A673 (cell line): ENCODE measurements around the gene OPTC. TPM values are rescaled to one million over a fixed set of nuclear protein-coding genes. Genes with fewer than 3 reads are reported as not detected.

Source experiments
- BruUV-seq: library from RNA; stranded (reverse); fragments of 400-500 nt; replicated peaks from 2 replicates; lab custom pipeline; 2021; lab: Mats Ljungman, UMichigan
- CTCF ChIA-PET: fragments of 300-600 bp; sonication (Branson Sonifier 250); formaldehyde crosslinking; loops from one replicate; lab custom pipeline; 2022; ENCODE audit warnings: antibody characterized with exemption; lab: Charles Lee
- POLR2A ChIA-PET: fragments of 300-600 bp; sonication (Branson Sonifier 250); formaldehyde crosslinking; loops from one replicate; lab custom pipeline; 2022; ENCODE audit warnings: antibody characterized with exemption; ENCODE audit not compliant: low non-redundant PET; lab: Charles Lee
- DNase-seq: peaks from one replicate; pipeline ENCODE4 v3.0.0-alpha.2; 2015; ENCODE audit warnings: low spot score
- H3K27ac ChIP-seq: fragments of 200-600 bp; sonication (generic); 2 replicates; pipeline ENCODE4 v1.5.1; 2016; ENCODE audit warnings: mixed run types, low read depth, mild to moderate bottlenecking, mixed read lengths, antibody characterized with exemption, low read length; ENCODE audit not compliant: poor library complexity, severe bottlenecking
- H3K27me3 ChIP-seq: fragments of 200-600 bp; sonication (generic); replicated peaks from 2 replicates; pipeline ENCODE4 v1.6.1; 2017; ENCODE audit warnings: mixed run types, low read depth, mild to moderate bottlenecking, mixed read lengths, antibody characterized with exemption, low read length; ENCODE audit not compliant: insufficient read depth, poor library complexity
- H3K36me3 ChIP-seq: fragments of 200-600 bp; sonication (generic); 2 replicates; pipeline ENCODE4 v1.6.1; 2016; ENCODE audit warnings: mixed run types, mild to moderate bottlenecking, mixed read lengths, antibody characterized with exemption, low read length; ENCODE audit not compliant: insufficient read depth, poor library complexity, severe bottlenecking
- H3K4me1 ChIP-seq: fragments of 200-600 bp; sonication (generic); 2 replicates; pipeline ENCODE4 v1.6.1; 2017; ENCODE audit warnings: mixed run types, mild to moderate bottlenecking, mixed read lengths, antibody characterized with exemption, low read length; ENCODE audit not compliant: insufficient read depth, poor library complexity, severe bottlenecking
- H3K4me3 ChIP-seq: fragments of 200-600 bp; sonication (generic); 2 replicates; pipeline ENCODE4 v1.5.1; 2016; ENCODE audit warnings: low read depth, mixed run types, mild to moderate bottlenecking, mixed read lengths, low read length; ENCODE audit not compliant: poor library complexity, severe bottlenecking
- H3K9me3 ChIP-seq: fragments of 200-600 bp; sonication (generic); 2 replicates; pipeline ENCODE4 v1.6.1; 2016; ENCODE audit warnings: mixed run types, low read depth, mild to moderate bottlenecking, mixed read lengths, antibody characterized with exemption, low read length; ENCODE audit not compliant: poor library complexity, severe bottlenecking
- CTCF ChIP-seq: fragments of 300-800, 200-600 bp; sonication (generic); conservative IDR thresholded peaks from 2 replicates; pipeline ENCODE4 v1.5.1; 2017; ENCODE audit warnings: low read depth, mild to moderate bottlenecking, antibody characterized with exemption, low read length, moderate library complexity, mixed read lengths
- EZH2 ChIP-seq: fragments of 200-600 bp; sonication (generic); IDR thresholded peaks from 2 replicates; pipeline ENCODE4 v1.6.1; 2017; ENCODE audit warnings: borderline replicate concordance, low read depth, mild to moderate bottlenecking, mixed read lengths, antibody characterized with exemption, low read length; ENCODE audit not compliant: poor library complexity, severe bottlenecking
- intact Hi-C: fragments of 100-400 bp; cut with micrococcal nuclease; formaldehyde crosslinking; loops from one replicate; pipeline ENCODE4 v1.10.0; 2022; ENCODE audit not compliant: unreplicated experiment
- total RNA-seq: library from RNA; stranded (reverse); gene quantifications from 2 replicates; pipeline ENCODE4 v1.2.3, GENCODE V29; 2021

OPTC gene
- total RNA-seq, 1 experiment from 2014 or later = not detected

- Histone ChIP-seq H3K4me3 (no peak overlapping the region), H3K9me3 (no peaks in the 10 kb centered on the region), H3K4me1 (peaks cover 22% of the 10 kb centered on the region), H3K27ac (no peak overlapping the region), H3K36me3 (no peaks in the 10 kb centered on the region), H3K27me3 (no peaks in the 10 kb centered on the region)
- CTCF ChIA-PET = interaction anchor here (0.6 kb wide), 2 partner anchors 182 to 183 kb away, joined by 3 to 4 read pairs; no protein-coding TSS in a partner anchor
- BruUV-seq = no TSS peak
- TF ChIP-seq EZH2 (no peak), CTCF (no peak)
- POLR2A ChIA-PET = no interaction called here
- intact Hi-C loops = no loop called here
- DNase-seq = no peak
These were observed 25.3 kb downstream of the OPTC start for GRCh38 chr1:203519053-203519840.

GRCh38 chr1:203519896-203520295 is 25.9 kb downstream of the OPTC start:
- no peaks in the 10 kb centered on the region for H3K27me3 ChIP-seq
- TF ChIP-seq CTCF (no peak), EZH2 (no peak)
- H3K27ac ChIP-seq = no peak overlapping the region
- H3K4me3 ChIP-seq = no peak overlapping the region
- DNase-seq = no peak
- no peaks in the 10 kb centered on the region for H3K9me3 ChIP-seq
- intact Hi-C loops = no loop called here
- H3K36me3 ChIP-seq = no peaks in the 10 kb centered on the region
- CTCF ChIA-PET = interaction anchor here (0.6 kb wide), 2 partner anchors 182 kb away, joined by 3 to 4 read pairs; no protein-coding TSS in a partner anchor
- BruUV-seq = no TSS peak
- H3K4me1 ChIP-seq = peaks cover 25% of the 10 kb centered on the region
- POLR2A ChIA-PET = interaction anchor here (0.6 kb wide), 1 partner anchor 44 kb away, joined by 7 read pairs; the partner anchor contains the start of gene PRELP

DNA sequence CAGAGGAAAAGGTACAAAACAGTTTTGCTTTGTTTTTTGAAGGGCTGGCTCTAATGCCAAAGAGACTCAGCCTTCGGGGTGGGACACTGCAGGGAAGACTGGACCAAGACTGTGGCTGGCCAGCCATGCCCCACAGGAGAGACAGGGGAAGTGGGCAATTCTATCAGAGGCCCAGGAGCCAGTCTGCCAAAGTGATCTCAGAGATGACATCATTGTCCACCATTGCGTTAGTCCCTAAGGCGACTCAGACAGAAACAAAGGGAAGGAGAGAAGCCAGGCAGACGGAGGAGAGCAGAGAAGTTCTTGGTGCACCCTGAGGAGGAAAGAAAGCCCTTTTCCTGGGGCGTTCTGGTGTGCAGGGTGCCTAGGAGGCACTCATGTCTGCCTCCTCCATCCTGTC is 26.4 kb downstream of the OPTC start:
- intact Hi-C loops = no loop called here
- CTCF ChIA-PET = interaction anchor here (0.6 kb wide), 1 partner anchor 182 kb away, joined by 3 read pairs; no protein-coding TSS in a partner anchor
- DNase-seq = no peak

More for the DNA sequence above, 26.4 kb downstream of the OPTC start:
- no peaks in the 10 kb centered on the region for H3K36me3 ChIP-seq
- no peak for TF ChIP-seq EZH2
- TF ChIP-seq CTCF = no peak
- BruUV-seq = no TSS peak
- no peak overlapping the region for H3K4me3 ChIP-seq
- H3K4me1 ChIP-seq = peaks cover 29% of the 10 kb centered on the region
- H3K27me3 ChIP-seq = no peaks in the 10 kb centered on the region
- POLR2A ChIA-PET = interaction anchor here (0.6 kb wide), 1 partner anchor 45 kb away, joined by 7 read pairs; the partner anchor contains the start of gene PRELP
- H3K27ac ChIP-seq = no peak overlapping the region
- H3K9me3 ChIP-seq = no peaks in the 10 kb centered on the region
